WTC11 (cell line): ENCODE measurements around the gene RMC1. TPM values are rescaled to one million over a fixed set of nuclear protein-coding genes. Genes with fewer than 3 reads are reported as not detected.

Source experiments
- ATAC-seq: fragments of 200-7000 bp; cut with Tn5 transposase; 2 replicates; pipeline ENCODE4 v1.10.0; 2021; ENCODE audit warnings: mild to moderate bottlenecking, moderate library complexity
- CTCF ChIA-PET: fragments of 300-600 bp; sonication (Branson Sonifier 250); formaldehyde crosslinking; loops from one replicate; lab custom pipeline; 2021; ENCODE audit warnings: antibody characterized with exemption; lab: Charles Lee
- POLR2A ChIA-PET: fragments of 350-600 bp; sonication (Branson Sonifier 250); formaldehyde crosslinking; loops from one replicate; lab custom pipeline; 2021; ENCODE audit warnings: antibody characterized with exemption; lab: Charles Lee
- DNase-seq: peaks from one replicate; pipeline ENCODE4 v3.0.0; 2021; ENCODE audit warnings: low spot score
- H3K27ac Mint-ChIP-seq: 2 replicates; pipeline ENCODE4 v1.8.0; 2021; ENCODE audit warnings: mixed read lengths
- H3K27me3 Mint-ChIP-seq: 2 replicates; pipeline ENCODE4 v1.8.0; 2021; ENCODE audit warnings: low read depth, mild to moderate bottlenecking, moderate library complexity, mixed read lengths
- H3K36me3 Mint-ChIP-seq: 2 replicates; pipeline ENCODE4 v1.8.0; 2021; ENCODE audit warnings: mixed read lengths
- H3K4me1 Mint-ChIP-seq: 2 replicates; pipeline ENCODE4 v1.8.0; 2022; ENCODE audit warnings: mixed read lengths
- H3K4me3 Mint-ChIP-seq: 2 replicates; pipeline ENCODE4 v1.8.0; 2021; ENCODE audit warnings: mild to moderate bottlenecking, moderate library complexity, mixed read lengths
- H3K9me3 Mint-ChIP-seq: 2 replicates; pipeline ENCODE4 v1.8.0; 2021; ENCODE audit warnings: mixed read lengths
- ELF4 ChIP-seq: sonication (generic); formaldehyde crosslinking; IDR thresholded peaks from 2 replicates; pipeline ENCODE4 v1.8.1; 2022; ENCODE audit warnings: low read depth, mild to moderate bottlenecking, moderate library complexity, missing genetic modification reagents
- GABPB1 ChIP-seq: sonication (generic); formaldehyde crosslinking; IDR thresholded peaks from 2 replicates; pipeline ENCODE4 v1.8.1; 2023; ENCODE audit warnings: mild to moderate bottlenecking, missing genetic modification reagents
- NFYB ChIP-seq: sonication (generic); formaldehyde crosslinking; conservative IDR thresholded peaks from 2 replicates; pipeline ENCODE4 v1.8.0; 2022; ENCODE audit warnings: low read depth, missing genetic modification reagents
- SOX15 ChIP-seq: fragments of 250-450 bp; sonication (Bioruptor Pico); IDR thresholded peaks from 2 replicates; pipeline ENCODE4 v1.9.0; 2021; ENCODE audit warnings: mild to moderate bottlenecking
- TP53 ChIP-seq: sonication (generic); formaldehyde crosslinking; IDR thresholded peaks from 2 replicates; pipeline ENCODE4 v1.8.1; 2023; ENCODE audit warnings: mild to moderate bottlenecking, missing genetic modification reagents
- ZNF263 ChIP-seq: sonication (generic); formaldehyde crosslinking; IDR thresholded peaks from 2 replicates; pipeline ENCODE4 v1.8.1; 2022; ENCODE audit warnings: low read depth, mild to moderate bottlenecking, moderate library complexity, missing genetic modification reagents
- ZNF396 ChIP-seq: fragments of 250-450 bp; sonication (Bioruptor Pico); IDR thresholded peaks from 2 replicates; pipeline ENCODE4 v1.8.0; 2021; ENCODE audit warnings: mild to moderate bottlenecking, moderate library complexity, borderline replicate concordance
- total RNA-seq: library from RNA; stranded (reverse); gene quantifications from 3 replicates; pipeline ENCODE4 v1.2.3, GENCODE V29; 2021
- TF ChIP-seq, protein P1 (sequence below): sonication (generic); formaldehyde crosslinking; IDR thresholded peaks from 2 replicates; pipeline ENCODE4 v1.8.0; 2023; ENCODE audit warnings: missing genetic modification reagents
- TF ChIP-seq, protein P2 (sequence below): sonication (generic); formaldehyde crosslinking; IDR thresholded peaks from 2 replicates; pipeline ENCODE4 v1.8.1; 2022; ENCODE audit warnings: mild to moderate bottlenecking, moderate library complexity, missing genetic modification reagents
- TF ChIP-seq, protein P3 (sequence below): sonication (generic); formaldehyde crosslinking; IDR thresholded peaks from 2 replicates; pipeline ENCODE4 v1.8.1; 2022; ENCODE audit warnings: missing genetic modification reagents, borderline replicate concordance
- TF ChIP-seq, protein P4 (sequence below): fragments of 250-450 bp; sonication (Bioruptor Pico); conservative IDR thresholded peaks from 2 replicates; pipeline ENCODE4 v1.9.0; 2021; ENCODE audit warnings: mild to moderate bottlenecking
- TF ChIP-seq, protein P5 (sequence below): fragments of 200-600 bp; IDR thresholded peaks from 2 replicates; pipeline ENCODE4 v1.8.0; 2022; ENCODE audit warnings: antibody characterized with exemption
- TF ChIP-seq, protein P6 (sequence below): sonication (generic); formaldehyde crosslinking; conservative IDR thresholded peaks from 2 replicates; pipeline ENCODE4 v1.8.1; 2023; ENCODE audit warnings: mild to moderate bottlenecking, low read depth, missing genetic modification reagents, moderate library complexity
- TF ChIP-seq, protein P7 (sequence below): sonication (generic); formaldehyde crosslinking; IDR thresholded peaks from 2 replicates; pipeline ENCODE4 v1.8.1; 2022; ENCODE audit warnings: mild to moderate bottlenecking, missing genetic modification reagents, moderate library complexity, borderline replicate concordance

The RMC1 gene
- total RNA-seq, 1 experiment from 2014 or later, result 15.6 TPM

DNA sequence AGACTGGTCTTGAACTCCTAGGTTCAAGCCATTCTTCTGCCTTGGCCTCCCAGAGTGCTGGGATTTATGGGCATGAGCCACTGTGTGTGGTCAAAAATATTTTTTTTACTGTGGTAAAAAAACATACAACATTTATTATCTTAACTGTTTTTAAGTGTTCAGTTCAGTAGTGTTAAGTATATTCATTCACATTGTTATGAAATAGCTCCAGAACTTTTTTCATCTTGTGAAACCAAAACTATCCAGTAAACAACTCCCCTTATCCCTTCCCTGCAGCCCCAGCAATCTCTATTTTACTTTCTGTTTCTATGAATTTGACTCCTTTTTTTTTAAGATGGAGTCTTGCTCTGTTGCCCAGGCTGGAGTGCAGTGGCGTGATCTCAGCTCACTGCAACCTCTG lies 9.3 kb downstream of the RMC1 start (continued):
- TF ChIP-seq, protein P1, sequence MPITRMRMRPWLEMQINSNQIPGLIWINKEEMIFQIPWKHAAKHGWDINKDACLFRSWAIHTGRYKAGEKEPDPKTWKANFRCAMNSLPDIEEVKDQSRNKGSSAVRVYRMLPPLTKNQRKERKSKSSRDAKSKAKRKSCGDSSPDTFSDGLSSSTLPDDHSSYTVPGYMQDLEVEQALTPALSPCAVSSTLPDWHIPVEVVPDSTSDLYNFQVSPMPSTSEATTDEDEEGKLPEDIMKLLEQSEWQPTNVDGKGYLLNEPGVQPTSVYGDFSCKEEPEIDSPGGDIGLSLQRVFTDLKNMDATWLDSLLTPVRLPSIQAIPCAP (CRISPR knock-in tag), result no peak
- TF ChIP-seq, protein P2, sequence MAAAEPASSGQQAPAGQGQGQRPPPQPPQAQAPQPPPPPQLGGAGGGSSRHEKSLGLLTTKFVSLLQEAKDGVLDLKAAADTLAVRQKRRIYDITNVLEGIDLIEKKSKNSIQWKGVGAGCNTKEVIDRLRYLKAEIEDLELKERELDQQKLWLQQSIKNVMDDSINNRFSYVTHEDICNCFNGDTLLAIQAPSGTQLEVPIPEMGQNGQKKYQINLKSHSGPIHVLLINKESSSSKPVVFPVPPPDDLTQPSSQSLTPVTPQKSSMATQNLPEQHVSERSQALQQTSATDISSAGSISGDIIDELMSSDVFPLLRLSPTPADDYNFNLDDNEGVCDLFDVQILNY (CRISPR knock-in tag), result no peak
- TF ChIP-seq, protein P3, sequence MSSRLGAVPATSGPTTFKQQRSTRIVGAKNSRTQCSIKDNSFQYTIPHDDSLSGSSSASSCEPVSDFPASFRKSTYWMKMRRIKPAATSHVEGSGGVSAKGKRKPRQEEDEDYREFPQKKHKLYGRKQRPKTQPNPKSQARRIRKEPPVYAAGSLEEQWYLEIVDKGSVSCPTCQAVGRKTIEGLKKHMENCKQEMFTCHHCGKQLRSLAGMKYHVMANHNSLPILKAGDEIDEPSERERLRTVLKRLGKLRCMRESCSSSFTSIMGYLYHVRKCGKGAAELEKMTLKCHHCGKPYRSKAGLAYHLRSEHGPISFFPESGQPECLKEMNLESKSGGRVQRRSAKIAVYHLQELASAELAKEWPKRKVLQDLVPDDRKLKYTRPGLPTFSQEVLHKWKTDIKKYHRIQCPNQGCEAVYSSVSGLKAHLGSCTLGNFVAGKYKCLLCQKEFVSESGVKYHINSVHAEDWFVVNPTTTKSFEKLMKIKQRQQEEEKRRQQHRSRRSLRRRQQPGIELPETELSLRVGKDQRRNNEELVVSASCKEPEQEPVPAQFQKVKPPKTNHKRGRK (CRISPR knock-in tag), result no peak
- no peak for TF ChIP-seq ZNF263 (CRISPR knock-in tag)
- TF ChIP-seq, protein P4, sequence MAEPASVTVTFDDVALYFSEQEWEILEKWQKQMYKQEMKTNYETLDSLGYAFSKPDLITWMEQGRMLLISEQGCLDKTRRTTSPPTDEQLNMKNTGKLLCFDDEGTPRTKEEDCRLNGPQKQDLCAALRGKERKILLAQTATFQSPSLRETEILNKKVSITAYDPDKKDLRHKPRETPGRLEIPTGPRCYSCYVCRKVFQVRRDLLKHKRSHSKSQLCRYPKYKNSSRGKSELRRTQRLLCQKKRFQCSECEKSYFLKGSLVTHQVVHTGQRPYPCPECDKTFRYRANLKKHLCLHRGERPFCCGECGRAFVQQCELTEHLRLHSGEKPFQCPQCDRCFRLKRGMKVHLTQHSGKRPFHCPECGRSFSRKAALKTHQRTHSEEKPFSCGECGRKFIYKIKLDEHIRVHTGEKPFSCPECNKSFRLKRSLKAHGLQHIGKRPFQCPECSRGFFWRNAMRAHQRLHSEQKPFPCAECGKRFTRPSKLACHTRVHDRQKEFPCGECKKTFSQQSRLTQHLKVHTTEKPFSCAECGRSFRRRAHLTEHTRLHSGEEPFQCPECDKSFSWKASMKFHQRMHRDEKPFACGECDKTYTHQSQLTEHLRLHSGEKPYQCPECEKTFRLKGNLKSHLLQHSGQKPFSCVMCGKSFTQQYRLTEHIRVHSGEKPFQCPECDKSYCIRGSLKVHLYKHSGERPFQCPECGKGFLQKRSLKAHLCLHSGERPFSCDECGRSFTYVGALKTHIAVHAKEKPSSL, result no peak
- TF ChIP-seq TP53 (CRISPR knock-in tag), result no peak

DNA sequence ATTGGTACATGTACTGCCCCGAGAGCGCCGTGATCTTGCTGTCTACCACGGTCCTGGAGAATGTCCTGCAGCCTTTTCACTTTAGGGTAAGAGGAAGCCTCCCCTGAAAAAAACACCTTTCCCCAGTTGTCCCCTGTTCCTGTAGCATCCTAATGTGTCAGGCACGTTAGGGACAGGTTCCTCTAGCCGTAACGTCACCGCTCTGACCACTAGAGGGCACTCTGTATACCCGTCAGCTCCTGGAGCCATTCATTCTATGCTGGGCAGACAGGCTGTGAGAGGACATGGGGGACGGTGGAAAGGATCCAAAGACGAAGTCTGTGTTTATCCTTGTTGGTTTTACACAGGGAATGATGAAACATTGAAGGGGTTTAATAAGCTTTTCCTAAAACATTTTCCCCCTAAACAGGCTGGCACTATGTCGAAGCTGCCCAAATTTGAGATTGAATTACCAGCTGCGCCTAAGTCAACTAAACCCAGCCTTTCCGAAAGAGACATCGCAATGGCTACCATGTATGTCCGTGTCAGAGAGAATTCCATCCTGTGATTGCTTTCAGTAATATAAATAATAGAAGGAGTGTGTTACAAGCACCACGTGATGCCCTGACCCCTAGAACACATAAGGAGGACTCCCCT lies 12.7 kb downstream of the RMC1 start:
- no peaks in the 10 kb centered on the region for H3K9me3 Mint-ChIP-seq
- ATAC-seq, result peak; percentile 99
- H3K4me3 Mint-ChIP-seq, result no peak overlapping the region
- POLR2A ChIA-PET, result no interaction called here
- TF ChIP-seq SOX15 (CRISPR knock-in tag), result no peak
- TF ChIP-seq, protein P5, sequence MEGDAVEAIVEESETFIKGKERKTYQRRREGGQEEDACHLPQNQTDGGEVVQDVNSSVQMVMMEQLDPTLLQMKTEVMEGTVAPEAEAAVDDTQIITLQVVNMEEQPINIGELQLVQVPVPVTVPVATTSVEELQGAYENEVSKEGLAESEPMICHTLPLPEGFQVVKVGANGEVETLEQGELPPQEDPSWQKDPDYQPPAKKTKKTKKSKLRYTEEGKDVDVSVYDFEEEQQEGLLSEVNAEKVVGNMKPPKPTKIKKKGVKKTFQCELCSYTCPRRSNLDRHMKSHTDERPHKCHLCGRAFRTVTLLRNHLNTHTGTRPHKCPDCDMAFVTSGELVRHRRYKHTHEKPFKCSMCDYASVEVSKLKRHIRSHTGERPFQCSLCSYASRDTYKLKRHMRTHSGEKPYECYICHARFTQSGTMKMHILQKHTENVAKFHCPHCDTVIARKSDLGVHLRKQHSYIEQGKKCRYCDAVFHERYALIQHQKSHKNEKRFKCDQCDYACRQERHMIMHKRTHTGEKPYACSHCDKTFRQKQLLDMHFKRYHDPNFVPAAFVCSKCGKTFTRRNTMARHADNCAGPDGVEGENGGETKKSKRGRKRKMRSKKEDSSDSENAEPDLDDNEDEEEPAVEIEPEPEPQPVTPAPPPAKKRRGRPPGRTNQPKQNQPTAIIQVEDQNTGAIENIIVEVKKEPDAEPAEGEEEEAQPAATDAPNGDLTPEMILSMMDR, result peak; percentile 71
- TF ChIP-seq, protein P6, sequence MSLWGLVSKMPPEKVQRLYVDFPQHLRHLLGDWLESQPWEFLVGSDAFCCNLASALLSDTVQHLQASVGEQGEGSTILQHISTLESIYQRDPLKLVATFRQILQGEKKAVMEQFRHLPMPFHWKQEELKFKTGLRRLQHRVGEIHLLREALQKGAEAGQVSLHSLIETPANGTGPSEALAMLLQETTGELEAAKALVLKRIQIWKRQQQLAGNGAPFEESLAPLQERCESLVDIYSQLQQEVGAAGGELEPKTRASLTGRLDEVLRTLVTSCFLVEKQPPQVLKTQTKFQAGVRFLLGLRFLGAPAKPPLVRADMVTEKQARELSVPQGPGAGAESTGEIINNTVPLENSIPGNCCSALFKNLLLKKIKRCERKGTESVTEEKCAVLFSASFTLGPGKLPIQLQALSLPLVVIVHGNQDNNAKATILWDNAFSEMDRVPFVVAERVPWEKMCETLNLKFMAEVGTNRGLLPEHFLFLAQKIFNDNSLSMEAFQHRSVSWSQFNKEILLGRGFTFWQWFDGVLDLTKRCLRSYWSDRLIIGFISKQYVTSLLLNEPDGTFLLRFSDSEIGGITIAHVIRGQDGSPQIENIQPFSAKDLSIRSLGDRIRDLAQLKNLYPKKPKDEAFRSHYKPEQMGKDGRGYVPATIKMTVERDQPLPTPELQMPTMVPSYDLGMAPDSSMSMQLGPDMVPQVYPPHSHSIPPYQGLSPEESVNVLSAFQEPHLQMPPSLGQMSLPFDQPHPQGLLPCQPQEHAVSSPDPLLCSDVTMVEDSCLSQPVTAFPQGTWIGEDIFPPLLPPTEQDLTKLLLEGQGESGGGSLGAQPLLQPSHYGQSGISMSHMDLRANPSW, result no peak
- peaks cover 39% of the 10 kb centered on the region for H3K36me3 Mint-ChIP-seq
- DNase-seq, result peak; percentile 85
- H3K4me1 Mint-ChIP-seq, result no peaks in the 10 kb centered on the region
- H3K27me3 Mint-ChIP-seq, result no peaks in the 10 kb centered on the region
- CTCF ChIA-PET, result interaction anchor here (0.6 to 2.8 kb wide), 12 partner anchors 10 to 717 kb away, joined by 3 to 17 read pairs (median 3); partner anchors contain the start of gene RMC1
- H3K27ac Mint-ChIP-seq, result no peak overlapping the region

DNA sequence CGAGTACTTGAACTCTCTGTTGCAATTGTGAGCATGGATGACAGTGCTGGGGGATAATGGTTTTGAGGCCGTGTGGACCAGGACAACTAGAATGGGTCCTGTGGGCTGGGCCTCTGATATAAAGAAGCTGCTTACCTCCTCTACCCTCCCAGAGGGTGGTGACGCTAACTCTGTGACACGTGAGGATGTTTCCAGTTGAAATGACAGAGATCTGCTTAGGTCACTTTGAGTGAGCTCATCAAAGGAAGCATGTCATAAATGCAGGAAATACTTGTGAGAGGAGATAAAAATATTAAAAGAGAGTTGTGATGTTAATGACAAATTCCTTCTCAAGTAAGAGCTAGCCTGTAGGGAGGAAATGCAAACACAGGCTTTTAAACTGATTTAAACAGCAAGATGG lies 16.4 kb downstream of the RMC1 start:
- POLR2A ChIA-PET, result no interaction called here
- Mint-ChIP-seq H3K27ac (no peak overlapping the region), H3K4me1 (no peaks in the 10 kb centered on the region), H3K9me3 (no peaks in the 10 kb centered on the region), H3K27me3 (no peaks in the 10 kb centered on the region), H3K36me3 (peaks cover 58% of the 10 kb centered on the region)
- no peak for DNase-seq
- CTCF ChIA-PET, result interaction anchor here (0.8 to 0.9 kb wide), 2 partner anchors 12 to 21 kb away, joined by 3 read pairs; no protein-coding TSS in a partner anchor
- TF ChIP-seq, protein P4, result no peak
- TF ChIP-seq NFYB (CRISPR knock-in tag) (no peak), GABPB1 (CRISPR knock-in tag) (no peak), ZNF396 (CRISPR knock-in tag) (no peak), ELF4 (CRISPR knock-in tag) (no peak)
- TF ChIP-seq, protein P7, sequence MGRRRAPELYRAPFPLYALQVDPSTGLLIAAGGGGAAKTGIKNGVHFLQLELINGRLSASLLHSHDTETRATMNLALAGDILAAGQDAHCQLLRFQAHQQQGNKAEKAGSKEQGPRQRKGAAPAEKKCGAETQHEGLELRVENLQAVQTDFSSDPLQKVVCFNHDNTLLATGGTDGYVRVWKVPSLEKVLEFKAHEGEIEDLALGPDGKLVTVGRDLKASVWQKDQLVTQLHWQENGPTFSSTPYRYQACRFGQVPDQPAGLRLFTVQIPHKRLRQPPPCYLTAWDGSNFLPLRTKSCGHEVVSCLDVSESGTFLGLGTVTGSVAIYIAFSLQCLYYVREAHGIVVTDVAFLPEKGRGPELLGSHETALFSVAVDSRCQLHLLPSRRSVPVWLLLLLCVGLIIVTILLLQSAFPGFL (CRISPR knock-in tag), result no peak
- TF ChIP-seq, all 79 proteins: peak for 0
- no peak overlapping the region for H3K4me3 Mint-ChIP-seq
- ATAC-seq, result no peak
